ENCODE data around the gene DCAF10.
"Not testable (repeated sequence)": the region's sequence is repeated elsewhere in the genome, so short reads cannot be mapped to it uniquely, and the experiment has no call there.

The DCAF10 gene

DNA sequence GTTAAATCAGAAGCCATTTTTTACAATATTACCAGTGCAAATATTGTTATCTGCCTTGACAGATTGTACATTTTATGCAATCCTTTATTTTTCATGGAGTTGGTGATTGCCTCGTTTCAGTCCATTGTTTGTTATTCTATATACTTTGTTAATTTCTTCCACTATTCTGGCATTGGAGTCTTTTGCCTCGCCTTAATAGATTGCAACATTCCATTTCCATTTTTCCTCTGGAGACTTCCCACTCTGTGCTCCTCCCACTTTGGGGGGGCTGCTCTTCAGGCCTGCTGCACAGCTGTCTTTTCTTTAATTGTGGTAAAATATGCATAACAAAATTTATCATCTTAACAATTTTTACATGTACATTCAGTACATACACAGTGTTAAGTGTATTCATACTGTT, 4.4 kb upstream of the DCAF10 start:
- DNase-seq (ENCODE audit: insufficient read length, low spot score) (no peak), FAIRE-seq (no peak)
- no peak for TF ChIP-seq CTCF (IDR thresholded peaks at IDR 0.05; ENCODE audit: insufficient read depth, missing control alignments)

DNA sequence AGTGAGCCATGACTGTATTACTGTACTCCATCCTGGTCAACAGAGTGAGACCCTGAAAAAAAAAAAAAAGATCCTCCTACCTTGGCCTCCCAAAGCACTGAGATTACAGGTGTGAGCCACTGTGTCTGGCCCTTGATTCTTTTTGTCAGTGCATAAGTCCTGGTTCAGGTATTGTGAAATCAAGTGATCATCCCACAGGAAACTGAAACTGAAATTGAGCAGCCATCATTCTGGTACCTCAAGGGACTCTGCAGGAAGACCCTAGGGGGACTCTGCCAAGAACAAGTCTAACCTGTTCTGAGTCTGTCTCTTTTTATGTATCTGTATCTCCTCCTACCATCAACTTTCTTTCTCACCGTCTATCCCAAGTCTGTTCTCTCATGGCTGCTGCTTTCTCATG, 1.9 kb upstream of the DCAF10 start:
- no peak for FAIRE-seq
- no peak for TF ChIP-seq CTCF (IDR thresholded peaks at IDR 0.05; ENCODE audit: insufficient read depth, missing control alignments)
- no peak for DNase-seq (ENCODE audit: insufficient read length, low spot score)

DNA sequence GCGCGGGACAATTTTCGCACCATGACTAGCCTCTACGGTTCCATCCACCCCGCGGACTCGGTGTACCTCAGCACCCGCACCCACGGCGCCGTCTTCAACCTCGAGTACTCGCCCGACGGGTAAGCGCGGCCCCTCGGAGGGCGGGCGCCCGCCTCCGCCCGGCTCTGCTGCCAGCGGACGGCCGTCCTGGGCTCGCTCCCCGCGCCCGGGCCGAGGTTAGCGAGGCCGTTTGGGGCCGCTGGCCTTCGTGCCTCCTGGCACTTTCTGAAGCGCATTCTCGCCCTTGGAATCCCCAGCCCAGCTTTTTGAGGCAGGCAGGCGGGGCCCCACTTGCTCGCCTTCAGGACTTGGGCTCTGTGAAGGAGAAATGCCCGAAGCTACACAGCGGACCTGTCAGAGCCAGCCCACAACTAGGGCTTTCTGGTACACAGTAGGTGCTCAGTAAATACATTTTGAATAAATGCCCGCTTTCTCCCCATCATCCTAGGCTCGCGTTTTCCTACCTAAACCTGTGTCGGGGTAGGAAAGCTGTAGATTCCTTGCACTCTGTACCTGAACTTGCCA, 772 bp downstream of the DCAF10 start:
- FAIRE-seq (no peak), DNase-seq (ENCODE audit: insufficient read length, low spot score) (no peak)
- no peak for TF ChIP-seq CTCF (IDR thresholded peaks at IDR 0.05; ENCODE audit: insufficient read depth, missing control alignments)

DNA sequence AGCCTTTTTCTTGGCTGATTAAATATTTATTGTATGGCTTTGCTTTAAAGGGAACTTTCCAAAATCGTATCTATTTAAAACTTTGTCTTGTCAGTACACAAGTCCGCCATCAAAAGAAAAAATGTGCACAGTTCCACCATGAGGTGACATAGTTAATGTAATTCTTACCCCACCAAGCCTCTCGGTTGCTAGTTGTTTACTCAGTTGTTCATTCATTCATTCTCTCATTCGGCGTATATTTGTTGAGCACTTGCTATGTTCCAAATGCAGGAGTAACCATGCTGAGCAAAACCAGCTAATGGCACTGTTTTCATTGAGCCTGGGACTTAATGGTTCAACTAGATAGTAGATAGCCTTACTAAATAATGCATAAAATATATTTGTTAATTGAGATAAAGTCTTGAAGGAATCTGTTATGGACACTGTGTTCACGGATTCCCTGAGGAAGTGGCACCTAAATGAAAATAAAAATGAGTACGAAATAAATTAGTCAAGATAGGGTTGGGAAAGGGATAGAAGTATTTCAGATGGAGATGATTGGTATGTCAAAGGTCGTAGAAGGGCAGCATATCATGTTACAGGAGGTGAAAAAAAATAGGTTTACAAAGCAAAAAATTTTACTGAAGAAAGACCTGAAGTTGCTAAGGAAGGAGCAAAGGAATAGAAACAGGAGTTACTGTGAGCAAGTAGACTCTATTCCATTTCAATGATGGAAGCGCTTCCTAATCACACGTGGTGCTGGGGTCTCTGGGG, 1.5 kb downstream of the DCAF10 start:
- no peak for TF ChIP-seq CTCF (IDR thresholded peaks at IDR 0.05; ENCODE audit: insufficient read depth, missing control alignments)
- FAIRE-seq (no peak), DNase-seq (ENCODE audit: insufficient read length, low spot score) (no peak)

GRCh38 chr9:37806271-37806670, 5.7 kb downstream of the DCAF10 start:
- no peak for DNase-seq (ENCODE audit: insufficient read length, low spot score)
- TF ChIP-seq CTCF (IDR thresholded peaks at IDR 0.05; ENCODE audit: insufficient read depth, missing control alignments), result no peak
- no peak for FAIRE-seq

- not testable (repeated sequence) for FAIRE-seq; DNase-seq (ENCODE audit: insufficient read length, low spot score)
Observed at GRCh38 chr9:37809676-37810075, 9.1 kb downstream of the DCAF10 start.

- DNase-seq (ENCODE audit: insufficient read length, low spot score), result no peak
- no peak for TF ChIP-seq CTCF (IDR thresholded peaks at IDR 0.05; ENCODE audit: insufficient read depth, missing control alignments)
- FAIRE-seq, result no peak
Observed at GRCh38 chr9:37811906-37812476, 11.4 kb downstream of the DCAF10 start.
